HG02798 (cell line): ENCODE data around the gene LMAN2.

Experiments
- ATAC-seq: cut with Tn5 transposase; IDR thresholded peaks from one replicate; pipeline ENCODE4 v1.9.1; 2021; ENCODE audit warnings: mild to moderate bottlenecking; ENCODE audit not compliant: unreplicated experiment, poor library complexity

Gene LMAN2

GRCh38 chr5:177296581-177296980 is 54.9 kb downstream of the LMAN2 start:
- ATAC-seq, result no peak

GRCh38 chr5:177295924-177296323 is 55.5 kb downstream of the LMAN2 start:
- no peak for ATAC-seq

DNA sequence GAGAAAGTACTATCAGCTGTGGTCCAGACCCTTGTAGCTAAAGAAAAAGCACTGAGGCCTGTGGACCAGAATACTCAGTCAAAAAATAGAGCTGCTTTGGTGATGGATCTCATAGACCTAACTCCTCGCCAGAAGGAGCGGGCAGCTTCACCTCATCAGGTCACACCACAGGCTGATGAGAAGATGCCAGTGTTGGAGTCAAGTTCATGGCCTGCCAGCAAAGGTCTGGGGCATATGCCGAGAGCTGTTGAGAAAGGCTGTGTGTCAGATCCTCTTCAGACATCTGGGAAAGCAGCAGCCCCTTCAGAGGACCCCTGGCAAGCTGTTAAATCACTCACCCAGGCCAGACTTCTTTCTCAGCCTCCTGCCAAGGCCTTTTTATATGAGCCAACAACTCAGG is 56.8 kb downstream of the LMAN2 start:
- ATAC-seq, result no peak

DNA sequence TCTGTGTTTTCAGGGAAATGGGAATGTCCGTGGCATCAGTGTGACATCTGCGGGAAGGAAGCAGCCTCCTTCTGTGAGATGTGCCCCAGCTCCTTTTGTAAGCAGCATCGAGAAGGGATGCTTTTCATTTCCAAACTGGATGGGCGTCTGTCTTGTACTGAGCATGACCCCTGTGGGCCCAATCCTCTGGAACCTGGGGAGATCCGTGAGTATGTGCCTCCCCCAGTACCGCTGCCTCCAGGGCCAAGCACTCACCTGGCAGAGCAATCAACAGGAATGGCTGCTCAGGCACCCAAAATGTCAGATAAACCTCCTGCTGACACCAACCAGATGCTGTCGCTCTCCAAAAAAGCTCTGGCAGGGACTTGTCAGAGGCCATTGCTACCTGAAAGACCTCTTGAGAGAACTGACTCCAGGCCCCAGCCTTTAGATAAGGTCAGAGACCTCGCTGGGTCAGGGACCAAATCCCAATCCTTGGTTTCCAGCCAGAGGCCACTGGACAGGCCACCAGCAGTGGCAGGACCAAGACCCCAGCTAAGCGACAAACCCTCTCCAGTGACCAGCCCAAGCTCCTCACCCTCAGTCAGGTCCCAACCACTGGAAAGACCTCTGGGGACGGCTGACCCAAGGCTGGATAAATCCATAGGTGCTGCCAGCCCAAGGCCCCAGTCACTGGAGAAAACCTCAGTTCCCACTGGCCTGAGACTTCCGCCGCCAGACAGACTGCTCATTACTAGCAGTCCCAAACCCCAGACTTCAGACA is 57.5 kb downstream of the LMAN2 start:
- ATAC-seq, result no peak

GRCh38 chr5:177291735-177292134 is 59.7 kb downstream of the LMAN2 start:
- ATAC-seq, result no peak

DNA sequence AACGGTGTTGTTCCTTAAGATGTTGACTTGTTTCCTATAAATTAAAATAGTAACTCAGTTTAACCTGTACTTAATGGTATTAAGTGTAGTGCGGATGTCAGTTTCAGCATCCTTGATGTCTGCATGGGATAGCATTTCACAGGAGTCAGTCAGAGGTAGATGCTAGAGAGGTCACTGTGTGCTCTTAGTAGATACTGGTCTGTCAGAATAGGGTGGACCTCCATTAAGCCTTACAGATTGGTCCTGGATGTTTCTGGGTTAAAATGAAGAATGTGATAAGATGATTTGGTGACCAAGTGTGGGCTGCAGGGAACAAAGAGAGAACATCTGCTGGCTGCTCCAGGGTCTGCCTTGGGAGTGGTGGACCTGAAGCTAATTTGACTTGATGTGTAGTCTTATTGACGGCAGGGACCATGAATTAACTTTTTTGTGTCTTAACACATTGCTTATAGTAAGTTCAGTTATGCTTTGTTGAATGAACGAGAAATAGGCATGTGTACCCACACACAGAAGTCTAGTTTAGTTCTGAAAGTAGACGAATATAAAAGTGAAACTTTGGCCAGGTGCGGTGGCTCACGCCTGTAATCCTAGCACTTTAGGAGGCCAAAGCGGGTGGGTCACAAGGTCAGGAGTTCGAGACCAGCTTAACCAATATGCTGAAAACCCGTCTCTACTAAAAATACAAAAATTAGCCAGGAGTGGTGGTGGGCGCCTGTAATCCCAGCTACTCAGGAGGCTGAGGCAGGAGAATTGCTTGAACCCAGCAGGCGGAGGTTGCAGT is 60.5 kb downstream of the LMAN2 start:
- ATAC-seq, result no peak

GRCh38 chr5:177288191-177288590 is 63.3 kb downstream of the LMAN2 start:
- ATAC-seq, result no peak
